ENCODE measurements around the gene KAT6B.

Gene KAT6B

DNA sequence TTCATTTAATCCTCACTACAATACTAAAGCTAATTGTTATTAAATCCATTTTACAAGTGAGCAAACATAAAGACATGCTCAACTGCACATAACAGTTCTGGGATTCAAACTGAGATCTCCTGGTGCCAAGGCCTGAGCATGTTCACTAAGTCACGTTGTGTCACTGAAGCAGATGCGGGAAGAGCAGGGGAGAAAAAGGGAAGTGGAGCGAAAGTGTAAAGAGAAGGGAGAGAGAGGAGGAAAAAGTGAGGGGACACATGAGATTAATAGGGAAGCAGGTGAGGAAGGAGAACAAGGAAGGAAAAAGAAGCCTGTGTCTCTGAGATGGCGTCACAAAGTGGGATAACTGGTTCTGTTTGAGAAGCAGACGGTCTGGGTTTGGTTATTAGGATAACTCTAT is 38.9 kb upstream of the KAT6B start:
- no peak for TF ChIP-seq POLR2AphosphoS5 (IDR thresholded peaks at IDR 0.05; ENCODE audit: low read depth, low read length)

DNA sequence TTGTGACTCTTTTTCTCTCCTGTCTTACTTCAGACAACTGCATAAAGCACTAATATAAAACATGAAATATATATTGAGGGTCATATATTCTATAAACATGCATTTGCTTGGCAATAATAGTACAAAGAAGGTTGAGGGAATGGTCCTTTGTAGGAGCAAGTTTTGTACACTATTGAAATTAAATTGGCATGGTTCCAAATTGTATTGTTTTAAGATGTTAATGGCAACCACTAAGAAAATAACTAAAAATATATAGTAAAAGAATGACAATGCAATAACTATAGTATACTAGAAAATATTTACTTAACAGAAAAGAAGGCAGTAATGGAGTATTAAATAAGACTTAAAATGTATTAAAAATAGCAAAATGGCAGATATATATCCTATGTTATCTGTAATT is 33.7 kb upstream of the KAT6B start:
- TF ChIP-seq POLR2AphosphoS5 (IDR thresholded peaks at IDR 0.05; ENCODE audit: low read depth, low read length) (no peak), SIN3A (IDR thresholded peaks at IDR 0.05; ENCODE audit: borderline replicate concordance, insufficient read depth, low read length) (no peak), TAF1 (IDR thresholded peaks at IDR 0.05; ENCODE audit: borderline replicate concordance, insufficient read depth, low read length) (no peak), FOXP2 (optimal IDR thresholded peaks at IDR 0.05; ENCODE audit: borderline replicate concordance, extremely low read depth, extremely low read length, insufficient read depth) (no peak)
- TF ChIP-seq, protein P1, sequence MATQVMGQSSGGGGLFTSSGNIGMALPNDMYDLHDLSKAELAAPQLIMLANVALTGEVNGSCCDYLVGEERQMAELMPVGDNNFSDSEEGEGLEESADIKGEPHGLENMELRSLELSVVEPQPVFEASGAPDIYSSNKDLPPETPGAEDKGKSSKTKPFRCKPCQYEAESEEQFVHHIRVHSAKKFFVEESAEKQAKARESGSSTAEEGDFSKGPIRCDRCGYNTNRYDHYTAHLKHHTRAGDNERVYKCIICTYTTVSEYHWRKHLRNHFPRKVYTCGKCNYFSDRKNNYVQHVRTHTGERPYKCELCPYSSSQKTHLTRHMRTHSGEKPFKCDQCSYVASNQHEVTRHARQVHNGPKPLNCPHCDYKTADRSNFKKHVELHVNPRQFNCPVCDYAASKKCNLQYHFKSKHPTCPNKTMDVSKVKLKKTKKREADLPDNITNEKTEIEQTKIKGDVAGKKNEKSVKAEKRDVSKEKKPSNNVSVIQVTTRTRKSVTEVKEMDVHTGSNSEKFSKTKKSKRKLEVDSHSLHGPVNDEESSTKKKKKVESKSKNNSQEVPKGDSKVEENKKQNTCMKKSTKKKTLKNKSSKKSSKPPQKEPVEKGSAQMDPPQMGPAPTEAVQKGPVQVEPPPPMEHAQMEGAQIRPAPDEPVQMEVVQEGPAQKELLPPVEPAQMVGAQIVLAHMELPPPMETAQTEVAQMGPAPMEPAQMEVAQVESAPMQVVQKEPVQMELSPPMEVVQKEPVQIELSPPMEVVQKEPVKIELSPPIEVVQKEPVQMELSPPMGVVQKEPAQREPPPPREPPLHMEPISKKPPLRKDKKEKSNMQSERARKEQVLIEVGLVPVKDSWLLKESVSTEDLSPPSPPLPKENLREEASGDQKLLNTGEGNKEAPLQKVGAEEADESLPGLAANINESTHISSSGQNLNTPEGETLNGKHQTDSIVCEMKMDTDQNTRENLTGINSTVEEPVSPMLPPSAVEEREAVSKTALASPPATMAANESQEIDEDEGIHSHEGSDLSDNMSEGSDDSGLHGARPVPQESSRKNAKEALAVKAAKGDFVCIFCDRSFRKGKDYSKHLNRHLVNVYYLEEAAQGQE (IDR thresholded peaks at IDR 0.05; ENCODE audit: insufficient read depth in 1 of 2, low read depth in 2 of 2, low read length in 2 of 2) = no peak

DNA sequence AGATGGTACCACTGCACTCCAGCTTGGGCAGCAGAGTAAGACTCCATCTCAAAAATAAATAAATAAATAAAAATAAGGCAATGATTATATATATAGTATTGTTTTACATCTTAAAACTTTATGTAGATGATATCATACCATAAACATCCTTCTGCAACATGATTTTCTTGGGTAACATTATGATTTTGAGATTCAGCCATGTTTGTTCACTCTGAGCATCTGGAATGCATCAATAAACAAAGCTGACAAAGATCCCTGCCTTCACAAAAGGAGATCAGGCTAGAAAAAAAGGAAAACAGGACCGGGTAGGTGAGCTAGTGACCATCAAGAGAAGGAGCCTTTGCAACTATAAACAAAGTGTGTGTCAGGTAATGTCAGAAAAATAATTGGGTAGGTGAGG is 31.9 kb upstream of the KAT6B start:
- TF ChIP-seq SIN3A (IDR thresholded peaks at IDR 0.05; ENCODE audit: borderline replicate concordance, insufficient read depth, low read length) (no peak), POLR2AphosphoS5 (IDR thresholded peaks at IDR 0.05; ENCODE audit: low read depth, low read length) (no peak), FOXP2 (optimal IDR thresholded peaks at IDR 0.05; ENCODE audit: borderline replicate concordance, extremely low read depth, extremely low read length, insufficient read depth) (no peak)
- TF ChIP-seq, protein P1 (IDR thresholded peaks at IDR 0.05; ENCODE audit: insufficient read depth in 1 of 2, low read depth in 2 of 2, low read length in 2 of 2) = no peak

DNA sequence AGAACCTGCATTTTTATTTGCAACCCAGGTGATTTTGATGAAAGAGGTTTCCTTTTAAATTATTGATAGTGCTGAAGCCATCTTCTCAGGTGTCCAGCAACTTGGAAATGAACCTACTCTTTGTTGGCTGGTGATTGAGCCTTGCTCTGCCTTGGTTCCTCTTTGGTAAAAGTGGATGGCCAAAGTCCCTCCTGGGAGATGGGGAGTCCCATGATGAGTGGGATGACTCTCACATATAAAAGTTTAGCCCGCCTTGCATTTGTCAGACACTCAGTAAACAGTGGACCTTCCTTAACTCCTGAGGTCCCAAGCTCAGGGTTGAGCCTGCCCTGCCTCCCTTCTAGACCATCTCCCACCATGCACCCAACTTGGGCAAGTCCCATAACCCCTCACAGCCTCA is 28.9 kb upstream of the KAT6B start:
- TF ChIP-seq, protein P1 (IDR thresholded peaks at IDR 0.05; ENCODE audit: insufficient read depth in 1 of 2, low read depth in 2 of 2, low read length in 2 of 2) = no peak
- TF ChIP-seq TAF1 (IDR thresholded peaks at IDR 0.05; ENCODE audit: borderline replicate concordance, insufficient read depth, low read length) (no peak), SIN3A (IDR thresholded peaks at IDR 0.05; ENCODE audit: borderline replicate concordance, insufficient read depth, low read length) (no peak)

DNA sequence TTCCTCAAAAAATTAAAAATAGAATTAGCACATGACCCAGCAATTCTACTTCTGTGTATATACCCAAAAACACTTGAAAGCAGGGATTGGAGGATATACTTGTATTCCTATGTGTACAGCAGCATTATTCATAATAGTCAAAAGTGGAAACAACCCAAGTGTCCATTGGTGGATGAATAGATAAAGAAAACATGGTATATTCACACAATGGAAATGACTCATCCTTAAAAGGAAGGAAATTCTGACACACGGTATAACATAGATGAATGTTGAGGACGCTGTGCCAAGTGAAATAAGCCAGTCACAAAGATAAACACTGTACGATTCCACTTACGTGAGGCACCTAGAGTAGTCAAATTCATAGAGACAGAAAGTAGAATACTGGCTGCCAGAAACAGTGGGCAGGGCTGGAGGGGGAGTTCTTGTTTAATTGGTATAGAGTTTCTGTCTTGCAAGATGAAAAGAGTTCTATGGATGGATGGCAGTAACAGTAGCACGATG is 26.6 kb upstream of the KAT6B start:
- no peak for TF ChIP-seq FOXP2 (optimal IDR thresholded peaks at IDR 0.05; ENCODE audit: borderline replicate concordance, extremely low read depth, extremely low read length, insufficient read depth)
- peak; percentile 60; the same call in 1 of the 2 replicates for TF ChIP-seq SIN3A (IDR thresholded peaks at IDR 0.05; ENCODE audit: borderline replicate concordance, insufficient read depth, low read length)
- no peak for TF ChIP-seq TAF1 (IDR thresholded peaks at IDR 0.05; ENCODE audit: borderline replicate concordance, insufficient read depth, low read length)
- TF ChIP-seq, protein P1 (IDR thresholded peaks at IDR 0.05; ENCODE audit: insufficient read depth in 1 of 2, low read depth in 2 of 2, low read length in 2 of 2) = peak in 1 of 2 experiments; percentile 40; a peak in 1 of 4 replicates
